Progenitor cell of endocrine pancreas (in vitro differentiated cells): ENCODE measurements around the gene KCNQ1OT1. TPM values are rescaled to one million over a fixed set of nuclear protein-coding genes. Genes with fewer than 3 reads are reported as not detected.
A peak's percentile ranks its signal among the peaks of the same experiment; 100 is the strongest.
"Not testable (repeated sequence)": the region's sequence is repeated elsewhere in the genome, so short reads cannot be mapped to it uniquely, and the experiment has no call there.

Experiments used
- DNase-seq: peaks from one replicate; pipeline ENCODE4 v3.0.0; 2021; ENCODE audit warnings: low spot score; ENCODE audit not compliant: unreplicated experiment
- H3K27ac Mint-ChIP-seq: 2 replicates; pipeline ENCODE4 v1.8.0; 2021; ENCODE audit warnings: mild to moderate bottlenecking, moderate library complexity, mixed read lengths
- H3K27me3 Mint-ChIP-seq: 2 replicates; pipeline ENCODE4 v1.8.0; 2021; ENCODE audit warnings: mixed read lengths
- H3K36me3 Mint-ChIP-seq: 2 replicates; pipeline ENCODE4 v1.8.0; 2022; ENCODE audit warnings: mixed read lengths; ENCODE audit not compliant: insufficient read depth
- H3K4me1 Mint-ChIP-seq: 2 replicates; pipeline ENCODE4 v1.8.0; 2021; ENCODE audit warnings: low read depth, mixed read lengths
- H3K4me3 Mint-ChIP-seq: 2 replicates; pipeline ENCODE4 v1.8.0; 2021; ENCODE audit warnings: low read depth, mild to moderate bottlenecking, moderate library complexity, mixed read lengths
- H3K9me3 Mint-ChIP-seq: 2 replicates; pipeline ENCODE4 v1.8.0; 2021; ENCODE audit warnings: low read depth, mixed read lengths
- CTCF ChIP-seq: fragments of 200-600 bp; sonication (generic); IDR thresholded peaks from one replicate; pipeline ENCODE4 v1.5.0; 2021; ENCODE audit warnings: antibody characterized with exemption, mild to moderate bottlenecking; ENCODE audit not compliant: unreplicated experiment
- total RNA-seq: library from RNA; stranded (reverse); gene quantifications from 2 replicates; pipeline ENCODE4 v1.2.1, GENCODE V29; 2021

Gene KCNQ1OT1
- total RNA-seq, 1 donor from 2014 or later: 18.0 TPM

DNA sequence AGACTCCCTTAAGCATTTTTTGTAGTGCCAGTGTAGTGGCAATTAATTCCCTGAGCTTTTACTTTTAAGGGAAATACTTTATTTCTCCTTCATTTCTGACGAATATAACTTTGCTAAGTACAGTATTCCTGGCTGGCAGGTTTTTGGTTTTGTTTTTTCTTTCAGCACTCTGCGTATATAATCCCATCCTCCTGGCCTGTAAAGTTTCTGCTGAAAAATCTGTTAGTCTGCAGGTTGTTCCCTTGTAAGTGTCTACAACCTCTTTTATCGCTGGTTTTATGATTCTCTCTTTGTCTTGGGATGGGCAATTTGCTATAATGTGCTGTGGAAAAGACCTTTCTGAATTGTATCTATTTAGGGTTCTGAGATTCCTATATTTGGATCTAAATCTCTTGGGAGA, 56.0 kb downstream of the KCNQ1OT1 start:
- Mint-ChIP-seq H3K9me3 (peaks cover 58% of the 10 kb centered on the region), H3K4me1 (no peaks in the 10 kb centered on the region), H3K27ac (peak overlapping the region; percentile 76), H3K4me3 (no peak overlapping the region), H3K27me3 (no peaks in the 10 kb centered on the region), H3K36me3 (peaks cover 54% of the 10 kb centered on the region)
- no peak for DNase-seq
- no peak for TF ChIP-seq CTCF

DNA sequence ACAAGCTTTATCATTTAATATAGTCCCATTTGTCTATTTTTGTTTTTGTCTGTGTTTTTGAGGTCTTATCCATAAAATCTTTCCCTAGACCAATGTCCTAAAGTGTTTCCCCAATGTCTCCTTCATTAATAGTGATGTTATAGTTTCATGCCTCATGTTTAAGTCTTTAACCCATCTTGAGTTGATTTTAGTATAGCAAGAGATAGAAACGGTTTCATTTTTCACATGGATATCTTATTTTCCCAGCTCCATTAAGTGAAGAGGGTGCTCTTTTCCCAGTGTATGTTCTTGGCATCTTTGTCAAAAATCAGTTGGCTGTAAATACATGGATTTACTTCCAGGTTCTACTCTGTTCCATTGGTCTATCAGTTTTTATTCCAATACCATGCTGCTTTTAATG, 58.2 kb downstream of the KCNQ1OT1 start:
- no peak for DNase-seq
- Mint-ChIP-seq H3K27ac (peak overlapping the region; percentile 30), H3K4me1 (no peaks in the 10 kb centered on the region), H3K36me3 (peaks cover 51% of the 10 kb centered on the region), H3K4me3 (no peak overlapping the region), H3K27me3 (no peaks in the 10 kb centered on the region), H3K9me3 (peaks cover 56% of the 10 kb centered on the region)
- TF ChIP-seq CTCF: no peak

DNA sequence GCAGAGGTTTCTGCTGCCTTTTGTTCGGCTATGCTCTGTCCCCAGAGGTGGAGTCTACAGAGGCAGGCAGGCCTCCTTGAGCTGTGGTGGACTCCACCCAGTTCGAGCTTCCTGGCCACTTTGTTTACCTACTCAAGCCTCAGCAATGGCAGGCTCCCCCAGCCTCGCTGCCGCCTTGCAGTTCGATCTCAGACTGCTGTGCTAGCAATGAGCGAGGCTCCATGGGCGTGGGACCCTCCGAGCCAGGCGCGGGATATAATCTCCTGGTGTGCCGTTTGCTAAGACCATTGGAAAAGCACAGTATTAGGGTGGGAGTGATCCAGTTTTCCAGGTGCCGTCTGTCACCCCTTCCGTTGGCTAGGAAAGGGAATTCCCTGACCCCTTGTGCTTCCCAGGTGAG, 60.0 kb downstream of the KCNQ1OT1 start:
- H3K4me3 Mint-ChIP-seq, H3K27me3 Mint-ChIP-seq, DNase-seq, H3K4me1 Mint-ChIP-seq: not testable (repeated sequence)
- peak overlapping the region; percentile 94 for H3K27ac Mint-ChIP-seq
- peaks cover 47% of the 10 kb centered on the region for H3K36me3 Mint-ChIP-seq
- H3K9me3 Mint-ChIP-seq: peaks cover 59% of the 10 kb centered on the region

GRCh38 chr11:2631161-2631560, 68.6 kb downstream of the KCNQ1OT1 start:
- Mint-ChIP-seq H3K27ac (peak overlapping the region; percentile 50), H3K27me3 (no peaks in the 10 kb centered on the region), H3K4me1 (no peaks in the 10 kb centered on the region), H3K4me3 (no peak overlapping the region), H3K36me3 (peaks cover 39% of the 10 kb centered on the region), H3K9me3 (peaks cover 60% of the 10 kb centered on the region)
- DNase-seq: no peak
- TF ChIP-seq CTCF: no peak

DNA sequence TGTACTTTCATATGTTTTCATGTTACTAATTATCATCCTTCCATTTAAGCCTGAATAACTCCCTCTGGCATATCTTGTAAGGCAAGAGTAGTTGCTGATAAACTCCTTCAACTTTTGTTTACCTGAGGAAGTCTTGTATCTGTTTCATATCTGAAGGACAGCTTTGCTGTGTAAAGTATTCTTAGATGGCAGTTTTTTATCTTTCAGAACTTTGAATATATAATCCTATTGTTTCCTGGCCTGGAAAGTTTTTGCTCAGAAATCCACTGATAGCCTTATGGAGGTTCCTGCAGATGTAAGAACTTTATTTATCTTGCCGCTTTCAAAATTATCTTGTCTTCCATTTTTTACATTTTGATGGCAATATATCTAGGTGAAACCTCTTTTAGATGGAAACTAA, 69.1 kb downstream of the KCNQ1OT1 start:
- Mint-ChIP-seq H3K4me1 (no peaks in the 10 kb centered on the region), H3K4me3 (no peak overlapping the region), H3K36me3 (peaks cover 36% of the 10 kb centered on the region), H3K27me3 (no peaks in the 10 kb centered on the region), H3K27ac (peak overlapping the region; percentile 50), H3K9me3 (peaks cover 56% of the 10 kb centered on the region)
- no peak for DNase-seq
- no peak for TF ChIP-seq CTCF

GRCh38 chr11:2625183-2625582, 74.6 kb downstream of the KCNQ1OT1 start:
- H3K4me1 Mint-ChIP-seq: no peaks in the 10 kb centered on the region
- peaks cover 37% of the 10 kb centered on the region for H3K9me3 Mint-ChIP-seq
- H3K27ac Mint-ChIP-seq: no peak overlapping the region
- H3K36me3 Mint-ChIP-seq: peaks cover 12% of the 10 kb centered on the region
- H3K4me3 Mint-ChIP-seq: no peak overlapping the region
- DNase-seq: no peak
- H3K27me3 Mint-ChIP-seq: peaks cover 3% of the 10 kb centered on the region
- no peak for TF ChIP-seq CTCF
